Activated naive CD8-positive, alpha-beta T cell treated with anti-CD3 and anti-CD28 coated beads, Interleukin-2, amount 50 U/mL, for 24 hours (primary cell): Measurements from ENCODE around the gene LSP1.

ENCODE experiments used
- ATAC-seq: fragments of 150-1000 bp; cut with Tn5 transposase; one replicate; pipeline ENCODE4 v1.10.0; 2021
- DNase-seq: peaks from one replicate; pipeline ENCODE4 v3.0.0; 2021
- H3K27ac Mint-ChIP-seq: one replicate; pipeline ENCODE4 v1.8.0; 2021; ENCODE audit warnings: mild to moderate bottlenecking, mixed read lengths
- H3K27me3 Mint-ChIP-seq: one replicate; pipeline ENCODE4 v1.8.0; 2021; ENCODE audit warnings: mixed read lengths
- H3K36me3 Mint-ChIP-seq: one replicate; pipeline ENCODE4 v1.8.0; 2021; ENCODE audit warnings: low read depth, mixed read lengths
- H3K4me1 Mint-ChIP-seq: one replicate; pipeline ENCODE4 v1.8.0; 2021; ENCODE audit warnings: mixed read lengths
- H3K4me3 Mint-ChIP-seq: one replicate; pipeline ENCODE4 v1.8.0; 2021; ENCODE audit warnings: mild to moderate bottlenecking, moderate library complexity, mixed read lengths
- H3K9me3 Mint-ChIP-seq: one replicate; pipeline ENCODE4 v1.8.0; 2021; ENCODE audit warnings: mixed read lengths

The LSP1 gene

GRCh38 chr11:1847926-1848639, 4.8 kb upstream of the LSP1 start:
- Mint-ChIP-seq H3K27ac (no peak overlapping the region), H3K27me3 (no peaks in the 10 kb centered on the region), H3K36me3 (peaks cover 1% of the 10 kb centered on the region), H3K4me1 (peaks cover 86% of the 10 kb centered on the region), H3K9me3 (no peaks in the 10 kb centered on the region), H3K4me3 (no peak overlapping the region)
- ATAC-seq (no peak), DNase-seq (no peak)

GRCh38 chr11:1848640-1849430, 4.0 kb upstream of the LSP1 start:
- Mint-ChIP-seq H3K4me3 (no peak overlapping the region), H3K4me1 (peaks cover 86% of the 10 kb centered on the region), H3K9me3 (no peaks in the 10 kb centered on the region), H3K27ac (peak overlapping the region; percentile 56), H3K27me3 (no peaks in the 10 kb centered on the region), H3K36me3 (peaks cover 2% of the 10 kb centered on the region)
- no peak for ATAC-seq
- DNase-seq: no peak

GRCh38 chr11:1851468-1852180, 1.3 kb upstream of the LSP1 start:
- Mint-ChIP-seq H3K27ac (peak overlapping the region; percentile 88), H3K4me3 (peak overlapping the region; percentile 98), H3K36me3 (peaks cover 2% of the 10 kb centered on the region), H3K9me3 (no peaks in the 10 kb centered on the region), H3K4me1 (peaks cover 79% of the 10 kb centered on the region), H3K27me3 (no peaks in the 10 kb centered on the region)
- DNase-seq (no peak), ATAC-seq (no peak)

- peaks cover 75% of the 10 kb centered on the region for H3K4me1 Mint-ChIP-seq
- H3K9me3 Mint-ChIP-seq: no peaks in the 10 kb centered on the region
- H3K36me3 Mint-ChIP-seq: peaks cover 2% of the 10 kb centered on the region
- no peaks in the 10 kb centered on the region for H3K27me3 Mint-ChIP-seq
- ATAC-seq (no peak), DNase-seq (peak; percentile 30)
- H3K4me3 Mint-ChIP-seq: peak overlapping the region; percentile 98
- H3K27ac Mint-ChIP-seq: peak overlapping the region; percentile 99
Observed at GRCh38 chr11:1852271-1852876, 510 bp upstream of the LSP1 start.

GRCh38 chr11:1853376-1854131, 670 bp downstream of the LSP1 start:
- peaks cover 2% of the 10 kb centered on the region for H3K36me3 Mint-ChIP-seq
- H3K9me3 Mint-ChIP-seq: no peaks in the 10 kb centered on the region
- ATAC-seq (no peak), DNase-seq (peak; percentile 41)
- H3K4me1 Mint-ChIP-seq: peaks cover 71% of the 10 kb centered on the region
- H3K4me3 Mint-ChIP-seq: peak overlapping the region; percentile 98
- H3K27ac Mint-ChIP-seq: peak overlapping the region; percentile 99
- H3K27me3 Mint-ChIP-seq: no peaks in the 10 kb centered on the region

- Mint-ChIP-seq H3K4me1 (peaks cover 64% of the 10 kb centered on the region), H3K9me3 (no peaks in the 10 kb centered on the region), H3K27me3 (no peaks in the 10 kb centered on the region), H3K36me3 (peaks cover 2% of the 10 kb centered on the region), H3K27ac (peak overlapping the region; percentile 99), H3K4me3 (peak overlapping the region; percentile 98)
- ATAC-seq (peak; percentile 14), DNase-seq (peak; percentile 46)
Observed at GRCh38 chr11:1854132-1854948, 1.5 kb downstream of the LSP1 start.

- Mint-ChIP-seq H3K9me3 (no peaks in the 10 kb centered on the region), H3K36me3 (peaks cover 2% of the 10 kb centered on the region), H3K4me3 (peak overlapping the region; percentile 98), H3K27me3 (no peaks in the 10 kb centered on the region), H3K27ac (no peak overlapping the region), H3K4me1 (peaks cover 55% of the 10 kb centered on the region)
- DNase-seq (peak; percentile 78), ATAC-seq (peak; percentile 63)
Observed at GRCh38 chr11:1854949-1855885, 2.3 kb downstream of the LSP1 start.

- DNase-seq: no peak
- no peaks in the 10 kb centered on the region for H3K27me3 Mint-ChIP-seq
- no peaks in the 10 kb centered on the region for H3K9me3 Mint-ChIP-seq
- peaks cover 49% of the 10 kb centered on the region for H3K4me1 Mint-ChIP-seq
- H3K27ac Mint-ChIP-seq: no peak overlapping the region
- no peak for ATAC-seq
- peaks cover 2% of the 10 kb centered on the region for H3K36me3 Mint-ChIP-seq
- H3K4me3 Mint-ChIP-seq: peak overlapping the region; percentile 98
Observed at GRCh38 chr11:1855886-1856265, 3.0 kb downstream of the LSP1 start.

- DNase-seq: no peak
- peak overlapping the region; percentile 47 for H3K4me3 Mint-ChIP-seq
- H3K27ac Mint-ChIP-seq: no peak overlapping the region
- no peak for ATAC-seq
- no peaks in the 10 kb centered on the region for H3K9me3 Mint-ChIP-seq
- no peaks in the 10 kb centered on the region for H3K27me3 Mint-ChIP-seq
- H3K36me3 Mint-ChIP-seq: peaks cover 2% of the 10 kb centered on the region
- peaks cover 43% of the 10 kb centered on the region for H3K4me1 Mint-ChIP-seq
Observed at GRCh38 chr11:1856306-1857005, 3.6 kb downstream of the LSP1 start.

GRCh38 chr11:1857064-1857463, 4.2 kb downstream of the LSP1 start:
- DNase-seq: no peak

GRCh38 chr11:1858154-1858553, 5.3 kb downstream of the LSP1 start:
- ATAC-seq (no peak), DNase-seq (no peak)
- no peaks in the 10 kb centered on the region for H3K9me3 Mint-ChIP-seq
- no peak overlapping the region for H3K4me3 Mint-ChIP-seq
- H3K36me3 Mint-ChIP-seq: peaks cover under 1% of the 10 kb centered on the region
- no peak overlapping the region for H3K27ac Mint-ChIP-seq
- no peaks in the 10 kb centered on the region for H3K27me3 Mint-ChIP-seq
- H3K4me1 Mint-ChIP-seq: peaks cover 27% of the 10 kb centered on the region

More at GRCh38 chr11:1857064-1857463, 4.2 kb downstream of the LSP1 start:
- no peak for ATAC-seq
- no peaks in the 10 kb centered on the region for H3K27me3 Mint-ChIP-seq
- no peak overlapping the region for H3K4me3 Mint-ChIP-seq
- H3K9me3 Mint-ChIP-seq: no peaks in the 10 kb centered on the region
- H3K27ac Mint-ChIP-seq: no peak overlapping the region
- peaks cover 38% of the 10 kb centered on the region for H3K4me1 Mint-ChIP-seq
- H3K36me3 Mint-ChIP-seq: peaks cover 2% of the 10 kb centered on the region

GRCh38 chr11:1858576-1858975, 5.7 kb downstream of the LSP1 start:
- no peak overlapping the region for H3K27ac Mint-ChIP-seq
- no peaks in the 10 kb centered on the region for H3K36me3 Mint-ChIP-seq
- no peaks in the 10 kb centered on the region for H3K9me3 Mint-ChIP-seq
- no peak overlapping the region for H3K4me3 Mint-ChIP-seq
- DNase-seq (no peak), ATAC-seq (no peak)
- H3K27me3 Mint-ChIP-seq: no peaks in the 10 kb centered on the region
- peaks cover 24% of the 10 kb centered on the region for H3K4me1 Mint-ChIP-seq
